ENCODE measurements around the gene HES5.

The HES5 gene

DNA sequence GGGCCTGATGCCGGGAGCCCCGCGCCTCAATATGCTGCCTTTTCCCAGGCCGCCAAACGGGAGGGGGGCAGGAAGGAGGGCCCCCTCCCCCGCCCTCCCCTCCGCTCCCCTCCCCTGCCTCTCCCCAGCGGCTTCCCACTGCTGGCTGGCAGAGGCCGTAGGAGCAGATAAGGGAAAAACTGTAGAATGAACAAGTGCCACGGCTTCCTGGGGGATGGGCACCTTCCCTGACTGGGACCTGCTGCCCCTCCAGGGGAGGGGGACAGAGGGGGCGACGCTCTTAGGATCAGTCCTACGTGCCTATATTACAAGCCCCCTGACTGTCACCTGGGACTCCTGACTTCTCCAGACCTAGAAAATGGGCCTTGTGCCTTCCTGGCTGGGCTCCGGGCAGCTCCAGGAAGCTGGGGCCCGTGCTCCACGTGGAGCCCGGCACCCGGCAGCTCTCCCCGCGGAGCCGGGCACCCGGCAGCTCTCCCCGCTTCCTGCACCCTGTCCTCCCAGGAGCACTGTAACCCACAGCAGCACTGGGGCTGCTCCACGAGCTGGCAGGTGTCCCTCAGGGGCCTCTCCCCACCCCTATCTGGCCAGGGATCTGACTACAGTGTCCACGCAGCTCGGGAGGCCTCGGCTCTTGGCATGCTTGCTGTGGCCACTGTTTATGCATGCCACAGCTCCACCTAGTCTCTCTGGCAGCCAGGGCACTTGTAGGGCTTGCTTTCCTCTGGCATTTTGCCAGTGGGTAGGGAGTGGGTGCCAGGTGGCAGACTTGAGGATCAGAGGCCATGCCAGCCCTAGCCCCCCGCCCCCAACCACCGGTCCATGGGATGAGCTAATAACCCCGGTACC, 674 bp upstream of the HES5 start:
- no peak for DNase-seq (ENCODE audit: low read depth)

- DNase-seq (ENCODE audit: low read depth) = no peak
Observed at GRCh38 chr1:2528966-2529783, 888 bp downstream of the HES5 start.

DNA sequence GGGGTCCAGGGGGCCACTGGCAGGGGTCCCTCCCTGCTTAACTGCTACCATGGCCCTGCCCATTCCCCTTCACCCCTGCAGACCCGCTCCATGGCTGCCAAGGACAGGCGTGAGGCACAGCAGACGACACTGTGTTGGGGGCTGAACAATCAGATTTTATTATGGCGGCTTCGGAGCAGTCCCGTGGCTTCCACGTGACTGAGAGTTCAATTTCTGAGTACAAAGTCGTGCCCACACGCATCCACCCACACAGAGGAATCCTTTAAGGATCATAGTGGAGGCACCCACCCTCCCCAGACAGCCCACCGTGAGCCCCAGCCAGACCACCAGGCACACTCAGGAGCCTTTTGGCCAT, 1.5 kb downstream of the HES5 start:
- DNase-seq (ENCODE audit: low read depth) = no peak

DNA sequence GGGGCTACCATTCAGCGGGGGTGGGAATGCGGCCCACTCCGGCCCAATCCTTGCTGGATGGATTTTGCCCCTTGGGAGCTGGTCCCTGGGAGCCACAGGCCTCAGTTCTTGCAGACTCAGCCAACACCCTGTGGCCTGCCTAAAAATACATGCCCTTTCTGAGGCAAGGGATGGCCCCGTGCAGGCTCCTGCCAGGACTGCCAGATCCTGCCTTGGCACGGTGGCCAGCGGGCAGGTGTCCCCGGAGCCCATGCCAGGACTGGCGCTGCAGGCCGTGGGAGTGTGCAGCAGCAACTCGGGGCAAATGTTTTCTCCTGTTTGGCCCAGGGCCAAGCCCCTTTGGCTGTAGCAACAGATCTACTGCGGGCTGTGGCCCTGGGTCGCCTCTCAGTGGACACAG, 2.0 kb downstream of the HES5 start:
- no peak for DNase-seq (ENCODE audit: low read depth)

- no peak for DNase-seq (ENCODE audit: low read depth)
Observed at GRCh38 chr1:2527556-2527860, 2.6 kb downstream of the HES5 start.

GRCh38 chr1:2526824-2527555, 3.1 kb downstream of the HES5 start:
- no peak for DNase-seq (ENCODE audit: low read depth)

- DNase-seq (ENCODE audit: low read depth) = peak; percentile 86
Observed at GRCh38 chr1:2525920-2526823, 3.9 kb downstream of the HES5 start, which contains the start of gene PANK4. Gene PANK4, minus strand, starts transcription at chr1:2526596. Its CDS starts 9 bp downstream, at chr1:2526587.

DNA sequence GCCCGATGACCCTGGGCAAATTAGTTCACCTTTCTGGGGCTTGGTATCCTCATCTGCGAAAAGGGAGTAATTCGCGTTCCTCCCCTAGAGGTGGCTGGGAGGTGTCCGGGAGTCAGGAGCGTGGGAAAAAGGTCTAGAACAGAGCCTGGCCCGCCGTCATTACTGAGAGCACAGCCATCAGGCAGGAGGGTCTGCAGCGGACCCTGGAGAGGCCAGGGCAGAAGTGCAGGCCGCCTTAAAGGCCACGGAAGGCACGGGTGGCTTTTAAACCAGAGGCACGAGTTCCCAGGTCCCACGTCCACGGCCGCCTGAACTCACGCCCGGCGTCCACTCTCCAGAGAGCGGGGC, 4.5 kb downstream of the HES5 start:
- no peak for DNase-seq (ENCODE audit: low read depth)

DNA sequence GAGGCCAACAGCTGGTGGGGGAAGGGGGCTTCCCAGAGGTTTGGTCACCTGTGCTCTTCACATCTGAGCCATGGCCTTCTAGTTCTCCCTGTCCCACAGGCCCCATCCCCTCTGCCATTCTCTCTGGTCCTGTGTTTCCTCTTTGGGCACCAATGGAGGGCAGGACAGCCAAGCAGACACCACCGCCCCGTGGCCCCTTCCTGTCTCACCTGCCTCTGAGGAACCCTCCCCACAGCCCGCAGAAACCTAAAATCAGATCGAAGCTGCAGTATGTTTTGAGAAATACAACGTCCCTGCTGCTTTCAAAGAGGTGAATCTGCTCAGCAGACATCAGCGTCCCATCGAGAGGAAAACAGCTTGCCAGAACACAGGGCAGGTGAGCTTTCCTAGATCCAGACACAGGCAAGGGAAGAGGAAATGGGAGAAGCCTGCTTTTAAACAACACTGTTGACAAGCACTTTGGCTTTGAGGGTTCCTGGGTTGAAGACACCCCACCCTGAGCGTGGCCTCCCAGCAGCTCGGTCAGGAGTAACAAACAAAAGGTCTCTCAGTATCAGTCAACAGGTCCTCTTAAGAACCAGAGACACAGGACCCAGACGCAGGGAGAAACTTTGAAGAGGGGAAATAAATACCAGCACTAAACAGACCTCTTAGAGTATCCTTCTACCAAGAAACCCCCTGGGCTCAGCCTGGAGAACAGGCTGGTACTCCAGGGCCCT, 6.0 kb downstream of the HES5 start:
- DNase-seq (ENCODE audit: low read depth) = no peak

DNA sequence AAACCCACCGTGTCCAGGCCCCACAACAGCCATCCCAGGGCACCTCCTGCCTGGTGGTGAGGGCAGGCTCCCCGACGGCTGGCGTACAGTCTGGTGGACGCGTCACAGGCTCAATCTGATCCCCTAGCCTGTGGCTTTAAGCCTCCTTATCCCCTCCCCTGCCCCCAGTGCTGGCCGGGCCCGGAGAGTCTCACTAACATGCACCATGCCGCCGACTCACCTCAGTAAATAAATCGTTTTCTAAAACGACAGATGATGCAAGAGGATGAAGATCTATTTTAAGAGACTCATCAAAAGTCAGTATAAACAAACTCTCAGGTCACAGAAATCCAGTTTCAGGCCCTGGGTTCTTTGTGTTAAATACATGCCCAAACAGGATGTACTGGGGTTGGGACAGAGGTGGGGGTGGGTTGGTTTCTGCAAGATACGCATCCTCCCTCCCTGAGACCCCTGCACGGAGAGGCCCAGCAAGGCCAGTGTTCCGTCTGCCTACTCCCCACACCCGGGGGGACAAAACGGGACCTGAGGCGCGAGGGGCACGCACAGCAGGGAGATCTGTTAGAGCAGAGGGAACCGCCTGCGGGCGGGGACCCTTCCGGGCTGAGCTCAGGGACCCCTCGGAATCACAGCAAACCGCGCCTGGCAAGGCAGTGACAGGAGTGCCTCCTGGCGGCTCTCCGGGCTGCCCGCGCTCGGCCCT, 6.7 kb downstream of the HES5 start:
- DNase-seq (ENCODE audit: low read depth) = no peak

- no peak for DNase-seq (ENCODE audit: low read depth)
Observed at GRCh38 chr1:2522230-2522629, 7.8 kb downstream of the HES5 start.

- DNase-seq (ENCODE audit: low read depth) = no peak
Observed at GRCh38 chr1:2520806-2521205, 9.3 kb downstream of the HES5 start.

DNA sequence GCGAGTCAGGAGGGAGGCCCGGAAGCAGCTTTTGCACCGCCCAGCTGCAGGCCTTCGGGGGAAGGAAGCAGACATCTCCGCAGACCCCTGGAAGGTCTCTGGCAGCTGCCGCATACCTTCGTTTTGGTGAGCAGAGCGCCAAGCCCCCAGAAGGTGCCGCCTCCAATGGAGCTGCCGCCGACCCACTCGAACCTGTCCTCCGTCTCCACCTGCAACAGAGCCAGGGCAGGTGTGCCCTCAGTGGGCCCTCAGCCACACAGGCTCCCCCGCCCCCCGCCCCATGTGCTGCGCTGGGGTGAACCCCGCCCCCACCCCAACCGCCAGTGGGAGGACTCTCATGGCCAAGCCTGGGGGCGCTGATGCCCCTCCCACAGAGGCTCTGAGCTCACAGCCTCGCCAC, 9.9 kb downstream of the HES5 start:
- no peak for DNase-seq (ENCODE audit: low read depth)

GRCh38 chr1:2519729-2520128, 10.3 kb downstream of the HES5 start:
- no peak for DNase-seq (ENCODE audit: low read depth)

DNA sequence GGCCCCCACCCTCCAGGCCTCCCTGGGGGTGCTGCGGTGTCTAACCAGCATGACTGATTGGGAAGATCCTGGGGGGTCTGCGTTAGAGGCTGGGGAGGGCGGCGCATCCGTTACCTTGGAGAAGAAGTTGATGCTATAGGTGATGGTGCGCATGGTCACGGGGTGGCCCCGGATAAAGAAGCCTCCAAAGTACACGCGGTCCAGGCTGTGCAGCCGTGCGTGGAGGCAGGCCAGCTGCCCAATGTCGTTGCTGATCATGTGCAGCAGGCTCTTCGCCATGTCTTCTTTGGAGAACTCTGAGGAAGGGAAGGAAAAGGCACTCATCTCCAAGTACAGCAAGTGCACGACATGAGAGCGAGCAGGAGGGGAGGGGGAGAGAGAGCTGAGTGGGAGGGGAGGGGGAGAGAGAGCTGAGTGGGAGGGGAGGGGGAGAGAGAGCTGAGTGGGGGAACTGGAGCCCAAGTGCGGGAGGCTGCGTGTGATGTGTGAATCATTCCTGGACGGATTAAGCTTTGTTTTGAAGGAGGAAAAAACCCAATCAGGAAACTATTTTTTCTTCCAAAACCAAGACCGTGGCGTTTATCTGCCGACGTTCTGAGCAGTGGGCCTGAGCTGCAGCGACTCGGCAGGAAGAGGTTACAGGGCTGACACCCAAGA, 10.9 kb downstream of the HES5 start:
- DNase-seq (ENCODE audit: low read depth) = no peak

GRCh38 chr1:2518528-2518927, 11.5 kb downstream of the HES5 start:
- no peak for DNase-seq (ENCODE audit: low read depth)

GRCh38 chr1:2517966-2518365, 12.1 kb downstream of the HES5 start:
- no peak for DNase-seq (ENCODE audit: low read depth)

DNA sequence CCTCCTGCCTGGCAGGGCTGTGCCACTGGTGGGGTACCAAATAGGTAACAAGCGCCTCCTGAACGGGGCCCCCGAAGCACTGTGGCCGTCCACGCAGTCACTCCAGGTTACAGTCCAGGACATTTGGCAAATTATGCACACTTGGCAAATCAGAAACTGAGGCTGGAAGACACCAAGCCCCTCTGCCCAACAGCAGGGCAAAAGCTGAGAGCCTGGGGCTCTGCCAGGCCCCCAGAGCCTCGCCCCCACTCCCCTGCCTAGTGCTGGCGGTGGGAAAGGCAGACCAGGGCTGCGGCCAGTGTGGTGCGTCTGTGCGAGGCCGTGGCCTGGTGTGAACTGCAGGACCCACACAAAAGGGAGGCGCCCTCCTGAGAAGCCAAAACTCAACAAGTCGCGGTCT, 13.1 kb downstream of the HES5 start:
- no peak for DNase-seq (ENCODE audit: low read depth)

- DNase-seq (ENCODE audit: low read depth) = no peak
Observed at GRCh38 chr1:2516124-2516523, 13.9 kb downstream of the HES5 start.

- no peak for DNase-seq (ENCODE audit: low read depth)
Observed at GRCh38 chr1:2515763-2516080, 14.3 kb downstream of the HES5 start.
